ENCODE results near the gene FRA10AC1.
A peak's percentile ranks its signal among the peaks of the same experiment; 100 is the strongest.
"Not testable (repeated sequence)": the region's sequence is repeated elsewhere in the genome, so short reads cannot be mapped to it uniquely, and the experiment has no call there.

Gene FRA10AC1

GRCh38 chr10:93707623-93708022 lies 5.2 kb upstream of the FRA10AC1 start:
- DNase-seq (ENCODE audit: low read depth) = no peak
- no peak overlapping the region for H3K4me3 ChIP-seq (ENCODE audit: control insufficient read depth, low read depth, low read length)
- TF ChIP-seq CTCF (IDR thresholded peaks at IDR 0.05; ENCODE audit: control insufficient read depth, insufficient read depth, low read depth, low read length, missing control alignments) = no peak

GRCh38 chr10:93704451-93704850 lies 2.1 kb upstream of the FRA10AC1 start:
- no peak for DNase-seq (ENCODE audit: low read depth)
- H3K4me3 ChIP-seq (ENCODE audit: control insufficient read depth, low read depth, low read length) = no peak overlapping the region
- TF ChIP-seq CTCF (IDR thresholded peaks at IDR 0.05; ENCODE audit: control insufficient read depth, insufficient read depth, low read depth, low read length, missing control alignments) = no peak

DNA sequence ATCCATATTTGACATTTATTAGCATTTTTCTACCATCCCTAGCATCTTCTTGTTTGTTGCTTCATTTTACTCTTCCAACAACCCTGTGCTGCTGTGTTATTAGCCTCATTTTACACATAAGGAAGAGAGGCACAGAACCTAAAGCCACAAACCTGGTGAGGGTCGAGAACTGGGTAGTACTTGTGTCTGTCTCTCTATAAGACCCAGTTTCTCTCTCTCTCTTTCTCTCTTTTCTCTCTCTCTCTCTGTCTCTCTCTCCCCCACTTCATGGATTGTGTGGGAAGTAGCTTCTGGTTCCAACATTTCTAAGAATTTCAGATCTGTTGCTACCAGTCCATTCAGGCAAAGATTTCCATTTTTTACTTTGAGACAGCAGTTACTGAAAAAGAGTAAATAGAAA lies 1.4 kb upstream of the FRA10AC1 start:
- H3K4me3 ChIP-seq (ENCODE audit: control insufficient read depth, low read depth, low read length) = no peak overlapping the region
- TF ChIP-seq CTCF (IDR thresholded peaks at IDR 0.05; ENCODE audit: control insufficient read depth, insufficient read depth, low read depth, low read length, missing control alignments) = no peak
- no peak for DNase-seq (ENCODE audit: low read depth)

- DNase-seq (ENCODE audit: low read depth) = no peak
- H3K4me3 ChIP-seq (ENCODE audit: control insufficient read depth, low read depth, low read length) = peak overlapping the region; percentile 73
- TF ChIP-seq CTCF (IDR thresholded peaks at IDR 0.05; ENCODE audit: control insufficient read depth, insufficient read depth, low read depth, low read length, missing control alignments) = no peak
These were observed 674 bp upstream of the FRA10AC1 start for GRCh38 chr10:93703066-93703465.

DNA sequence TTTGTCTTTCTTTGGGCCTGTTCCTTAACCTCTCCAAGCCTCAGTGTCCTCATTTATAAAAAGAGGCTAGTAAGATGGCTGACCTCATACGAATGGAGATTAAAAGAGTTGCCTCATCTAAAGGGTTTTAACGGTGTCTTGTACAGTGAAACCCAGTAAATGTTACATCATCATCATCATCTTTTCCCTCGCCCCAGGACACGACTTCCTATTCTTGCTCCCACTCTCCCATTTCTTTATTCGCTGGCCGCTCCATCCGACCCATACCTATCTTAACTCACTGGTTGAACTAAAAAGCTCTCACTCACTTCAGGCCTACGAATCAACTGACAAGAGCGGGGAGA lies 554 bp downstream of the FRA10AC1 start:
- TF ChIP-seq CTCF (IDR thresholded peaks at IDR 0.05; ENCODE audit: control insufficient read depth, insufficient read depth, low read depth, low read length, missing control alignments) = no peak
- H3K4me3 ChIP-seq (ENCODE audit: control insufficient read depth, low read depth, low read length) = peak overlapping the region; percentile 73
- DNase-seq (ENCODE audit: low read depth) = peak; percentile 29

DNA sequence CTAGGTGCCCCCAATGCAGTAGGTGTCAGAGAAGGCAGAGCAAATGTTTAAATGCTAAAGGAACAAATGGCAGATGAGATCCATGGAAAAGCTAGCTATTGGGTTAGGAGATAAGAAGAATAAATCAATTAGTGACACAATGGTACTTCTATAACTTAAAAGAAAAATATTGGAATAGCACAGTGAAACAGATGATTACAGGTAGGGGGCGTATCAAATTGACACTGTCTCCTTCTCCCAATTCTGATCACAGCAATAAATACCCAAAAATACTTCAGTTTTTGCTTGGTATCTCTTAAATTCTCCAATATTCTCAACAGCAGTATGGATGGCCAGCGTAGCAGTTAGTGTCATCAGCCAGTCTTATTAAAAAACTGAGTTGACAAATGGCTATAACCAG lies 5.2 kb downstream of the FRA10AC1 start:
- no peak for DNase-seq (ENCODE audit: low read depth)
- no peak for TF ChIP-seq CTCF (IDR thresholded peaks at IDR 0.05; ENCODE audit: control insufficient read depth, insufficient read depth, low read depth, low read length, missing control alignments)
- H3K4me3 ChIP-seq (ENCODE audit: control insufficient read depth, low read depth, low read length) = no peak overlapping the region

GRCh38 chr10:93696582-93696981 lies 5.8 kb downstream of the FRA10AC1 start:
- not testable (repeated sequence) for DNase-seq (ENCODE audit: low read depth); H3K4me3 ChIP-seq (ENCODE audit: control insufficient read depth, low read depth, low read length)

Data from AG09309 (cell line).